Mesothelial cell of epicardium (in vitro differentiated cells): ENCODE results near the gene PPP1R37. TPM values are rescaled to one million over a fixed set of nuclear protein-coding genes. Genes with fewer than 3 reads are reported as not detected.

Experiments
- DNase-seq, 2 experiments: peaks; one replicate each; pipeline ENCODE4 v3.0.0; 2021; ENCODE audit warnings: low spot score in 2 of 2; ENCODE audit not compliant: unreplicated experiment in 2 of 2
- H3K27ac Mint-ChIP-seq: 2 replicates; pipeline ENCODE4 v1.8.0; 2021; ENCODE audit warnings: mixed read lengths
- H3K27me3 Mint-ChIP-seq: 2 replicates; pipeline ENCODE4 v1.8.0; 2021; ENCODE audit warnings: low read depth, mixed read lengths
- H3K36me3 Mint-ChIP-seq: 2 replicates; pipeline ENCODE4 v1.8.0; 2021; ENCODE audit warnings: mixed read lengths
- H3K4me1 Mint-ChIP-seq: 2 replicates; pipeline ENCODE4 v1.8.0; 2021; ENCODE audit warnings: mixed read lengths
- H3K4me3 Mint-ChIP-seq: 2 replicates; pipeline ENCODE4 v1.8.0; 2021; ENCODE audit warnings: mild to moderate bottlenecking, moderate library complexity, mixed read lengths
- H3K9me3 Mint-ChIP-seq: 2 replicates; pipeline ENCODE4 v1.8.0; 2021; ENCODE audit warnings: mixed read lengths
- total RNA-seq: library from RNA; stranded (reverse); gene quantifications from 3 replicates; pipeline ENCODE4 v1.2.1, GENCODE V29; 2021
- TF ChIP-seq, protein P1 (sequence below): fragments of 200-600 bp; sonication (generic); IDR thresholded peaks from one replicate; pipeline ENCODE4 v1.5.0; 2021; ENCODE audit warnings: antibody characterized with exemption; ENCODE audit not compliant: unreplicated experiment

PPP1R37 gene
- total RNA-seq, 1 donor from 2014 or later, result 40.7 TPM

- TF ChIP-seq, protein P1, sequence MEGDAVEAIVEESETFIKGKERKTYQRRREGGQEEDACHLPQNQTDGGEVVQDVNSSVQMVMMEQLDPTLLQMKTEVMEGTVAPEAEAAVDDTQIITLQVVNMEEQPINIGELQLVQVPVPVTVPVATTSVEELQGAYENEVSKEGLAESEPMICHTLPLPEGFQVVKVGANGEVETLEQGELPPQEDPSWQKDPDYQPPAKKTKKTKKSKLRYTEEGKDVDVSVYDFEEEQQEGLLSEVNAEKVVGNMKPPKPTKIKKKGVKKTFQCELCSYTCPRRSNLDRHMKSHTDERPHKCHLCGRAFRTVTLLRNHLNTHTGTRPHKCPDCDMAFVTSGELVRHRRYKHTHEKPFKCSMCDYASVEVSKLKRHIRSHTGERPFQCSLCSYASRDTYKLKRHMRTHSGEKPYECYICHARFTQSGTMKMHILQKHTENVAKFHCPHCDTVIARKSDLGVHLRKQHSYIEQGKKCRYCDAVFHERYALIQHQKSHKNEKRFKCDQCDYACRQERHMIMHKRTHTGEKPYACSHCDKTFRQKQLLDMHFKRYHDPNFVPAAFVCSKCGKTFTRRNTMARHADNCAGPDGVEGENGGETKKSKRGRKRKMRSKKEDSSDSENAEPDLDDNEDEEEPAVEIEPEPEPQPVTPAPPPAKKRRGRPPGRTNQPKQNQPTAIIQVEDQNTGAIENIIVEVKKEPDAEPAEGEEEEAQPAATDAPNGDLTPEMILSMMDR, result no peak
- Mint-ChIP-seq H3K4me1 (peaks cover 21% of the 10 kb centered on the region), H3K27me3 (no peaks in the 10 kb centered on the region), H3K4me3 (no peak overlapping the region), H3K27ac (peak overlapping the region; percentile 61), H3K9me3 (no peaks in the 10 kb centered on the region), H3K36me3 (no peaks in the 10 kb centered on the region)
- DNase-seq, result no peak
These were observed 14.7 kb downstream of the PPP1R37 start for GRCh38 chr19:45107621-45108150.

GRCh38 chr19:45110851-45111266, 17.9 kb downstream of the PPP1R37 start:
- peaks cover 25% of the 10 kb centered on the region for H3K4me1 Mint-ChIP-seq
- H3K27me3 Mint-ChIP-seq, result no peaks in the 10 kb centered on the region
- no peaks in the 10 kb centered on the region for H3K9me3 Mint-ChIP-seq
- H3K4me3 Mint-ChIP-seq, result no peak overlapping the region
- DNase-seq, result no peak
- H3K27ac Mint-ChIP-seq, result no peak overlapping the region
- TF ChIP-seq, protein P1, result no peak
- no peaks in the 10 kb centered on the region for H3K36me3 Mint-ChIP-seq

DNA sequence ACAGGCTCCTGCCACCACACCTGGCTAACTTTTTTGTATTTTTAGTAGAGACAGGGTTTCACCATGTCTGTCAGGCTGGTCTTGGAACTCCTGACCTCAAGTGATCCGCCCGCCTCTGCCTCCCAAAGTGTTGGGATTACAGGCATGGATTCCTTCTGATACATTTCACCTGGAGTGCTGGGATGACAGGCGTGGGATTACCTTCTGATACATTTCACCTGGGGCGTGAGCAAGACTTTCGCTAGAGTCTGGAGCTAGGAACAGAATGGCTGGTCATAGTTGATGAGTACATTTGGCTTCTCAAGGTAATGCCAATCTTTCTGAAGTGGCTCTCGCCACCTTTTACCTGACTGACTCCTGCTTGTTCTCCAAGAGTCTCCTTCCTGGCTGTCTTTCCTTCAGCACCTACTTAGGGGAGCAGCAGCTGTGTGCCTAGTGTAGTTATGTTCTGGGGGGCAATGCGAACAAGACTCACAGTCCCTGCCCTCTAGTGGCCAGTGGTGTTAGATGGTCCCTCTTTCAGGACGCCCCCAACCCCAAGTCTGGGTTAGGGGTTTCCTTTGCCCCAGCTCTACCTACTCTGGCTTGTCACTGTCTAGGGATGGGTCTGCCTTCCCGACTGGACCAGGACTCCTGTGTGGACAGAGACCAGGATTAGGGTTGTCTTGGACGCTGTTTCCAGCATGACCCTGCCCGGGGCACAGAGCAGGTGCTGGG, 19.3 kb downstream of the PPP1R37 start:
- Mint-ChIP-seq H3K4me3 (no peak overlapping the region), H3K9me3 (no peaks in the 10 kb centered on the region), H3K27ac (peak overlapping the region; percentile 25), H3K36me3 (no peaks in the 10 kb centered on the region), H3K27me3 (no peaks in the 10 kb centered on the region), H3K4me1 (peaks cover 32% of the 10 kb centered on the region)
- TF ChIP-seq, protein P1, result no peak
- DNase-seq, result no peak

DNA sequence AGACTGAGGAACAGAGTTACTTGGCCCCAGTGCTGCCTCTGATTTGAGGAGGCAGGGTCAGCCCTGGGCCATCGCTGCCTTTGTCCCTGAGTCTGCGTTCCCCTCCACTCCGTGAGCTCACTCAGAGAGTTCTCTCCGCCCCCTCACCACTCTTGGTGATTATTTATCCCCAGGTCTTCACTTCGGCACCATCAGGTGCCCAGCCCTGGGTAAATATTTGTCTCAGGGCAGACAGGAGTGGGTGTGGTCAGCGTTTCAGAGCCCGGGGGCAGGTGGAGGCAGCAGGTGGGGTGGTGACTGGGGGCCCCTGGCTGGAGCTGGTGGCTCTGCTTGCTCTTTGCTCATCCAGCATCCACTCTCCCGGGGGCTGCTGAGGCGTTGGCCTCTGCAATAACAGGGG, 20.6 kb downstream of the PPP1R37 start:
- DNase-seq, result no peak
- no peaks in the 10 kb centered on the region for H3K9me3 Mint-ChIP-seq
- no peaks in the 10 kb centered on the region for H3K27me3 Mint-ChIP-seq
- H3K4me3 Mint-ChIP-seq, result no peak overlapping the region
- TF ChIP-seq, protein P1, result no peak
- H3K27ac Mint-ChIP-seq, result peak overlapping the region; percentile 87
- H3K36me3 Mint-ChIP-seq, result no peaks in the 10 kb centered on the region
- H3K4me1 Mint-ChIP-seq, result peaks cover 33% of the 10 kb centered on the region

GRCh38 chr19:45114116-45114515, 21.1 kb downstream of the PPP1R37 start:
- Mint-ChIP-seq H3K27me3 (no peaks in the 10 kb centered on the region), H3K9me3 (no peaks in the 10 kb centered on the region), H3K4me1 (peaks cover 33% of the 10 kb centered on the region), H3K36me3 (no peaks in the 10 kb centered on the region), H3K27ac (peak overlapping the region; percentile 87), H3K4me3 (no peak overlapping the region)
- no peak for DNase-seq
- TF ChIP-seq, protein P1, result no peak
